ENCODE measurements around the gene RASD2.

- TF ChIP-seq CTCF (IDR thresholded peaks at IDR 0.05) (no peak), POLR2AphosphoS5 (IDR thresholded peaks at IDR 0.05) (no peak), EP300 (IDR thresholded peaks at IDR 0.05; ENCODE audit: low read depth) (no peak)
Measured at GRCh38 chr22:35599364-35599763, 58.7 kb downstream of the RASD2 start.

Measured in transverse colon (tissue), 4 donors.